Hepatocyte (in vitro differentiated cells): ENCODE results near the gene EID2. TPM values are rescaled to one million over a fixed set of nuclear protein-coding genes. Genes with fewer than 3 reads are reported as not detected.
A peak's percentile ranks its signal among the peaks of the same experiment; 100 is the strongest.

ENCODE experiments used
- DNase-seq: peaks from one replicate; pipeline ENCODE4 v3.0.0-alpha.2; 2016; ENCODE audit warnings: low spot score
- H2AFZ ChIP-seq: fragments of 200-600 bp; sonication (generic); 2 replicates; pipeline ENCODE4 v1.6.0; 2016; ENCODE audit warnings: antibody characterized with exemption, mild to moderate bottlenecking
- H3K27ac ChIP-seq: fragments of 200-600 bp; sonication (generic); 2 replicates; pipeline ENCODE4 v1.5.1; 2016; ENCODE audit warnings: mild to moderate bottlenecking
- H3K27me3 ChIP-seq: fragments of 200-600 bp; sonication (generic); 2 replicates; pipeline ENCODE4 v1.6.1; 2016
- H3K36me3 ChIP-seq: fragments of 200-600 bp; sonication (generic); replicated peaks from 2 replicates; pipeline ENCODE4 v1.5.1; 2016; ENCODE audit warnings: low read depth; ENCODE audit not compliant: insufficient read depth
- H3K4me1 ChIP-seq: fragments of 200-600 bp; sonication (generic); 2 replicates; pipeline ENCODE4 v1.5.1; 2016; ENCODE audit warnings: mild to moderate bottlenecking, moderate library complexity; ENCODE audit not compliant: insufficient read depth
- H3K4me2 ChIP-seq: fragments of 200-600 bp; sonication (generic); 2 replicates; pipeline ENCODE4 v1.6.0; 2016
- H3K4me3 ChIP-seq: fragments of 200-600 bp; sonication (generic); 2 replicates; pipeline ENCODE4 v1.5.1; 2016; ENCODE audit warnings: mild to moderate bottlenecking
- H3K79me2 ChIP-seq: fragments of 200-600 bp; sonication (generic); 2 replicates; pipeline ENCODE4 v1.6.0; 2017; ENCODE audit warnings: mild to moderate bottlenecking
- H3K9me2 ChIP-seq: fragments of 200-600 bp; sonication (generic); replicated peaks from 2 replicates; pipeline ENCODE4 v1.6.0; 2017; ENCODE audit warnings: mild to moderate bottlenecking; ENCODE audit not compliant: insufficient read depth
- H3K9me3 ChIP-seq: fragments of 200-600 bp; sonication (generic); 2 replicates; pipeline ENCODE4 v1.5.1; 2016; ENCODE audit warnings: low read depth, mild to moderate bottlenecking
- H4K20me1 ChIP-seq: fragments of 200-600 bp; sonication (generic); 2 replicates; pipeline ENCODE4 v1.6.0; 2016; ENCODE audit warnings: mild to moderate bottlenecking; ENCODE audit not compliant: insufficient read depth, poor library complexity, severe bottlenecking
- CTCF ChIP-seq: fragments of 200-600 bp; sonication (generic); IDR thresholded peaks from 2 replicates; pipeline ENCODE4 v1.5.1; 2016; ENCODE audit warnings: antibody characterized with exemption, mild to moderate bottlenecking; ENCODE audit not compliant: poor library complexity
- EZH2 ChIP-seq: fragments of 200-600 bp; sonication (generic); IDR thresholded peaks from 2 replicates; pipeline ENCODE4 v1.6.1; 2016; ENCODE audit warnings: antibody characterized with exemption, mild to moderate bottlenecking, borderline replicate concordance
- EZH2phosphoT487 ChIP-seq: fragments of 200-600 bp; sonication (generic); IDR thresholded peaks from one replicate; pipeline ENCODE4 v1.6.1; 2018; ENCODE audit warnings: antibody characterized with exemption, mild to moderate bottlenecking, low read depth, moderate library complexity; ENCODE audit not compliant: unreplicated experiment, severe bottlenecking
- WGBS: methylation state at CpG from one replicate; pipeline ENCODE4 v1.1.6; 2016; ENCODE audit warnings: low lambda C conversion rate; ENCODE audit errors: missing lambda C conversion rate; 5-methylcytosine and 5-hydroxymethylcytosine counted together
- polyA plus RNA-seq: library from polyadenylated mRNA; unstranded; fragments of >200 nt; fragmentation: Nextera tagmentation; extraction: Ambion mirVana; gene quantifications from 2 replicates; pipeline ENCODE4 v1.2.1, GENCODE V29; 2016
- total RNA-seq: library from RNA; depleted of rRNA; stranded (reverse); fragments of >200 nt; gene quantifications from 2 replicates; pipeline ENCODE4 v1.2.3, GENCODE V29; 2014

EID2 gene
- total and polyA plus RNA-seq, 2 experiments from 2014 or later: 18.6 to 29.3 TPM

- H3K27ac ChIP-seq: no peak overlapping the region
- DNase-seq: no peak
- no peaks in the 10 kb centered on the region for H3K9me3 ChIP-seq
- no peak overlapping the region for H3K4me3 ChIP-seq
- no peaks in the 10 kb centered on the region for H3K9me2 ChIP-seq
- TF ChIP-seq EZH2phosphoT487 (no peak), EZH2 (no peak), CTCF (no peak)
- no peak overlapping the region for H2AFZ ChIP-seq
- no peaks in the 10 kb centered on the region for H3K79me2 ChIP-seq
- H3K27me3 ChIP-seq: peaks cover 73% of the 10 kb centered on the region
- H4K20me1 ChIP-seq: no peaks in the 10 kb centered on the region
- H3K36me3 ChIP-seq: no peaks in the 10 kb centered on the region
- peaks cover 12% of the 10 kb centered on the region for H3K4me1 ChIP-seq
- no peak overlapping the region for H3K4me2 ChIP-seq
- 53% methylated on average over 4 of the region's 4 CpGs for WGBS
Observed at GRCh38 chr19:39500543-39500942, 39.4 kb downstream of the EID2 start.

GRCh38 chr19:39499932-39500331 lies 40.0 kb downstream of the EID2 start:
- H3K4me2 ChIP-seq: no peak overlapping the region
- no peaks in the 10 kb centered on the region for H3K9me3 ChIP-seq
- H3K27me3 ChIP-seq: peaks cover 71% of the 10 kb centered on the region
- H4K20me1 ChIP-seq: no peaks in the 10 kb centered on the region
- H2AFZ ChIP-seq: no peak overlapping the region
- H3K4me1 ChIP-seq: peaks cover 12% of the 10 kb centered on the region
- WGBS: 86% methylated on average over 8 of the region's 8 CpGs
- TF ChIP-seq EZH2phosphoT487 (no peak), CTCF (no peak), EZH2 (no peak)
- H3K27ac ChIP-seq: no peak overlapping the region
- DNase-seq: no peak
- no peaks in the 10 kb centered on the region for H3K36me3 ChIP-seq
- H3K4me3 ChIP-seq: no peak overlapping the region
- no peaks in the 10 kb centered on the region for H3K9me2 ChIP-seq
- no peaks in the 10 kb centered on the region for H3K79me2 ChIP-seq

GRCh38 chr19:39498798-39499642 lies 40.9 kb downstream of the EID2 start, which contains the start of gene DLL3:
DLL3 (plus strand) TSS chr19:39498947; CDS start chr19:39498975, 28 bp downstream.
- no peaks in the 10 kb centered on the region for H3K9me2 ChIP-seq
- no peak within 1 kb of the TSS for H3K4me3 ChIP-seq
- peak within 1 kb of the TSS; percentile 78 for H3K4me2 ChIP-seq
- H3K27ac ChIP-seq: no peak within 1 kb of the TSS
- H3K27me3 ChIP-seq: peaks cover 68% of the 10 kb centered on the region
- DNase-seq: peak; percentile 31
- no peaks in the 10 kb centered on the region for H3K36me3 ChIP-seq
- H2AFZ ChIP-seq: peak within 1 kb of the TSS; percentile 55
- 3% methylated on average over 38 of the region's 60 CpGs for WGBS
- no peaks in the 10 kb centered on the region for H4K20me1 ChIP-seq
- H3K4me1 ChIP-seq: peaks cover 12% of the 10 kb centered on the region
- TF ChIP-seq EZH2 (peak; percentile 61), EZH2phosphoT487 (no peak), CTCF (no peak)
- H3K79me2 ChIP-seq: no peaks in the 10 kb centered on the region
- no peaks in the 10 kb centered on the region for H3K9me3 ChIP-seq
